Gastroesophageal sphincter (tissue), 4 donors: ENCODE measurements around the gene SLX9. TPM values are rescaled to one million over a fixed set of nuclear protein-coding genes. Genes with fewer than 3 reads are reported as not detected.
A peak's percentile ranks its signal among the peaks of the same experiment; 100 is the strongest.

Source experiments
- ATAC-seq: fragments of 150-250 bp; one replicate; pipeline ENCODE4 v1.9.1; 2016; ENCODE audit warnings: mild to moderate bottlenecking, moderate library complexity
- H3K27ac ChIP-seq, 4 donors: fragments of 200-600 bp; sonication (generic) in 3 of 4; 1 replicate in 3 of 4; 2 replicates in 1 of 4; pipeline ENCODE4 v1.5.1; 2016 to 2019
- H3K27me3 ChIP-seq: fragments of 200-600 bp; sonication (generic); one replicate; pipeline ENCODE4 v1.5.1; 2019
- H3K36me3 ChIP-seq, 2 donors: fragments of 200-600 bp; sonication (generic); one replicate each; pipeline ENCODE4 v1.5.1; 2019; ENCODE audit warnings: control low read depth in 1 of 2
- H3K4me1 ChIP-seq, 3 donors: fragments of 200-600 bp; sonication (generic); 1 replicate in 2 of 3; 2 replicates in 1 of 3; pipeline ENCODE4 v1.5.1; 2016 to 2019; ENCODE audit warnings: control low read depth in 2 of 3
- H3K4me3 ChIP-seq, 2 donors: fragments of 200-600 bp; sonication (generic); one replicate each; pipeline ENCODE4 v1.5.1; 2019; ENCODE audit warnings: mild to moderate bottlenecking in 1 of 2, moderate library complexity in 1 of 2
- H3K9me3 ChIP-seq, 3 donors: fragments of 200-600 bp; sonication (generic); one replicate each; pipeline ENCODE4 v1.5.1; 2017 to 2019; ENCODE audit warnings: control low read depth in 2 of 3
- EP300 ChIP-seq: sonication (generic); formaldehyde crosslinking; IDR thresholded peaks from one replicate; pipeline ENCODE4 v1.6.1; 2017; ENCODE audit warnings: antibody characterized with exemption, mild to moderate bottlenecking
- POLR2A ChIP-seq, 2 donors: fragments of 450-650 bp; IDR thresholded peaks; one replicate each; pipeline ENCODE4 v1.6.1; 2017; ENCODE audit warnings: antibody characterized with exemption in 2 of 2, mild to moderate bottlenecking in 2 of 2, moderate library complexity in 1 of 2
- POLR2AphosphoS5 ChIP-seq: sonication (generic); formaldehyde crosslinking; IDR thresholded peaks from one replicate; pipeline ENCODE4 v1.6.1; 2017; ENCODE audit warnings: antibody characterized with exemption
- WGBS, 2 donors: methylation state at CpG; one replicate each; pipeline ENCODE4 v1.1.5; 2018; ENCODE audit warnings: low coverage in 1 of 2; 5-methylcytosine and 5-hydroxymethylcytosine counted together
- total RNA-seq, 4 donors: library from RNA; depleted of rRNA; stranded (reverse); fragments of >200 nt; gene quantifications; one replicate each; pipeline ENCODE4 v1.1.0, GENCODE V29; 2016
- TF ChIP-seq, protein P1 (sequence below), 4 experiments: fragments of 200-600 bp in 2 of 4; fragments of 450-650 bp in 2 of 4; sonication (generic) in 1 of 4; IDR thresholded peaks; one replicate each; pipeline ENCODE4 v1.5.1; 2017 to 2019; ENCODE audit warnings: antibody characterized with exemption in 4 of 4, mild to moderate bottlenecking in 2 of 4, moderate library complexity in 2 of 4

SLX9 gene
- total RNA-seq, 4 donors from 2014 or later = 15.7 to 53.9 (median 36.4) TPM

DNA sequence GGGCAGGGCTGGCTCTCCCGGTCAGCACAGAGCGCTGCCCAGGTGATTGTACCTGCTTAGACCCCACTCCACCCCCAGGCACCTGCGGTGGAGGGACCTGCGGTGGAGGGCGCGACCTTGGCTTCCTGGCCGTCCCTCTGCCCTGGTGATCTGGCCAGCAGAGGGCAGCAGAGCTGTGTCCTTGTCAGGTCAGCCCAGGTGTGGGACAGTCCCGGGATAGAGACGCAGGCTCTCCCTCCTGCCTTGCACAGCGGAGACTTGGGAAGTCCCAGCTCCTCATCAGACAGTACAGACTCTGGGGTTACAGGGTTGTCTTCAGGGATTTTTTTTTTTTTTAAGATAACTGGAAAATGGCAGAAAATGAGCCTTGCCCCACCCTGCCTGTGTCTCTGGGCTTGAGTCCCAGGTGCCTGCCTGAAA is 10.0 kb downstream of the SLX9 start:
- Histone ChIP-seq H3K27me3 (no peaks in the 10 kb centered on the region), H3K4me3 (no peak overlapping the region), H3K9me3 (no peaks in the 10 kb centered on the region), H3K36me3 (peaks cover 0 to 39% of the 10 kb centered on the region in 2 donors), H3K4me1 (peaks cover 0 to 51% (median 18%) of the 10 kb centered on the region in 3 donors), H3K27ac (peak overlapping the region; percentile 7 to 75 (median 38))
- no peak for TF ChIP-seq EP300
- TF ChIP-seq, protein P1, sequence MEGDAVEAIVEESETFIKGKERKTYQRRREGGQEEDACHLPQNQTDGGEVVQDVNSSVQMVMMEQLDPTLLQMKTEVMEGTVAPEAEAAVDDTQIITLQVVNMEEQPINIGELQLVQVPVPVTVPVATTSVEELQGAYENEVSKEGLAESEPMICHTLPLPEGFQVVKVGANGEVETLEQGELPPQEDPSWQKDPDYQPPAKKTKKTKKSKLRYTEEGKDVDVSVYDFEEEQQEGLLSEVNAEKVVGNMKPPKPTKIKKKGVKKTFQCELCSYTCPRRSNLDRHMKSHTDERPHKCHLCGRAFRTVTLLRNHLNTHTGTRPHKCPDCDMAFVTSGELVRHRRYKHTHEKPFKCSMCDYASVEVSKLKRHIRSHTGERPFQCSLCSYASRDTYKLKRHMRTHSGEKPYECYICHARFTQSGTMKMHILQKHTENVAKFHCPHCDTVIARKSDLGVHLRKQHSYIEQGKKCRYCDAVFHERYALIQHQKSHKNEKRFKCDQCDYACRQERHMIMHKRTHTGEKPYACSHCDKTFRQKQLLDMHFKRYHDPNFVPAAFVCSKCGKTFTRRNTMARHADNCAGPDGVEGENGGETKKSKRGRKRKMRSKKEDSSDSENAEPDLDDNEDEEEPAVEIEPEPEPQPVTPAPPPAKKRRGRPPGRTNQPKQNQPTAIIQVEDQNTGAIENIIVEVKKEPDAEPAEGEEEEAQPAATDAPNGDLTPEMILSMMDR (IDR thresholded peaks at IDR 0.05) = peak in 3 of 4 experiments; percentile 96 to 98 (median 97)
- ATAC-seq = peak; percentile 80
- 0% methylated on average over 1 to 5 of the region's 10 CpGs for WGBS, 2 donors

DNA sequence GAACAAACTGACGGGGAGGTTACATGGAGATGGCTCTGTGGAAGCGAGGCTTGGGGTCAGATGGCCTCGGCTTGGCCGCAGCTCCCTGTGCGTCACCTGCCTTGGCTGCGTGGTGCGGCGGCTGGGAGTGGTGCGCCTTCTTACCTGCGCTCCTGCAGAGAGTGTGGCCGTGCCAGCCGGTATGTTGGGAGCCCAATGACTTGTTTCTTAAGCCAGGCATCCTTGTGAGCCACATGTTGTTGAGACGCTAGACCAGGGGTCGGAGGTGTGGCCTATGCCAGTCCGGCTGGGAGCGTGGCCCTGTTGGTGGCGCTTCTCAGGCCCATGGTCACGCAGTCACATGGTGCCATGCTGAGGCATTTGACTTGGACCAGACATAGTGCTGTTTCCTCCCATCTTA is 10.5 kb downstream of the SLX9 start:
- H3K9me3 ChIP-seq = no peaks in the 10 kb centered on the region
- H3K27me3 ChIP-seq = no peaks in the 10 kb centered on the region
- TF ChIP-seq EP300 = no peak
- peak; percentile 3 for TF ChIP-seq POLR2AphosphoS5
- TF ChIP-seq, protein P1 (IDR thresholded peaks at IDR 0.05) = no peak
- no peak for TF ChIP-seq POLR2A (IDR thresholded peaks at IDR 0.05)
- H3K4me1 ChIP-seq = peaks cover 0 to 51% (median 18%) of the 10 kb centered on the region in 3 donors
- 20% methylated on average over 1 of the region's 18 CpGs; no CpG with 5 or more reads in 1 of the 2 donors for WGBS, 2 donors
- peak; percentile 13 for ATAC-seq
- H3K4me3 ChIP-seq = no peak overlapping the region
- peak overlapping the region; percentile 7 to 75 (median 61) for H3K27ac ChIP-seq
- peaks cover 0 to 33% of the 10 kb centered on the region in 2 donors for H3K36me3 ChIP-seq

DNA sequence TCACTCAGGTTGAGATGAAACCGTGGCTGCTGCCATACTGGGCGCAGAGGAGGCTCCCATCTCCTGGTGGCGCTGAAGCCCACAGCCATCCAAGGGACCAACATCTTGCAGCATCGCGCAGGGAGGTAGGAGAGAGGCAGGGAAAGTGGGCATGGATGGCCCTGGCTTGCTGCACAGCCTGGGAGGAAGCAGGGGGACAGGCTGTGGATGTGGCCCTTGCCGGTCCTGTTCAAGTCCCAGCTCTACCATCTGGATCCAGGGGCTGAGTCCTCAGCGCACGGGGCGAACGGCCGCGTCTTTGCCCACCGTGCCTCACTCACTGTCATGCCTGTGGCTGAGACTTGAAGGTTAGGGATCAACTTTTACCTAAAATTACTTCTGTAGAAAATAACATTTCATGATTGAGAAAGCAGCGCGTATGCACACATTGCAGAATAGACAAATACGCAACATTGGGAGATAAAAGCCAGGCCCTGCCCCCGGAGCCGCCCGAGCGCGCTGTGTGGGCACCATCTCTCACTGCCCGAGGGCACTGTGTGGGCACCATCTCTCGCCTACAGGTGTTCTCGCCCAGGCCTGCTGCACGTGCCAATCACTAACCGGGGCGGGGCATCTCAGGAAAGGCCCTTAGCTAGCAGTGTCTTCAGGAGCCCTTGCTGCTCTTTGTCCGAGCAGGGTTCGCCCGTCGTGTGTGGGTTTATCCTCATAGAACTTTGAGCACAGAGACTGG is 11.5 kb downstream of the SLX9 start:
- 93% methylated on average over 13 of the region's 31 CpGs; no CpG with 5 or more reads in 1 of the 2 donors for WGBS, 2 donors
- no peak for ATAC-seq
- Histone ChIP-seq H3K36me3 (peaks cover 0 to 29% of the 10 kb centered on the region in 2 donors), H3K4me3 (no peak overlapping the region), H3K9me3 (no peaks in the 10 kb centered on the region), H3K27ac (peak overlapping the region in 3 of 4 donors; percentile 31 to 85 (median 81)), H3K4me1 (peaks cover 0 to 51% (median 18%) of the 10 kb centered on the region in 3 donors), H3K27me3 (no peaks in the 10 kb centered on the region)
- TF ChIP-seq EP300 (no peak), POLR2A (IDR thresholded peaks at IDR 0.05) (no peak), POLR2AphosphoS5 (no peak)
- TF ChIP-seq, protein P1 (IDR thresholded peaks at IDR 0.05) = no peak

DNA sequence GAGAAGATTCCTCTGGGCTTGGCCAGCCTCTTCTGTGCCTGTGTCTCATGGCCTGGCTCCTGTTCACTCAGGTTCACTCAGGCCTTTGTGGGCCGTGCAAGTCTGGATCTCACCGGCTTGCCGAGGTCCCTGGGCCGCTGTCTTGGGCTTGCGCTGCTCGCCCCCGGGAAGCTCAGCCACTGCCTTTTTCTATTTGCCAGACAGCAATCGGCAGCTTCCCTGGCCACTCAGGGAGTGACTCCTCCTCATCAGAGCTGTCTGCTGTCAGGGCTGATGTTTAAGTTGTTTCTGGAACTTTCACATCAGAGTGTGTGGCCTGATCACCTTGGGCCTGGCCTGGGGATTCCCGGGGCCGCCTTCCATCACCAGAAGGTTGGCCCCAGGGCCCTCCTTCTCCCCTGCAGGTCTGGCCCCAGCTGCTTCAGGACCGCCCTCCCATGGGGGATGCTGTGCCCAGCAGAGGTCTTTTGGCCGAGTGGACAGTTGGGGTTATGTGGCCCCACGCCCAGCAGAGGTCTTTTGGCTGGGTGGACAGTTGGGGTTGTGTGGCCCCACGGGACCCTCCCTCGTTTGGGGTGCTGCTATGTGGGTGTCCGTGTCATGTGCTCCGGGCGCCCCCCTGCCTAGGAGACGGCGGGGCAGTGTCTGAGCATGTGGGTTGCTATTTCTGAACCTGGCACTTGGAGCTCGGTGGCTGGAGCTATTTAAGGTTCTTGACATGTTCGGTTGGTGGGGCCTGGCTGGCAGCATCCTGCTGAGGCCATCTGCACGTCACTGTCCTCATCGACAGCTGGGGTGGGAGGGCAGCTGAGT is 12.5 kb downstream of the SLX9 start:
- no peaks in the 10 kb centered on the region for H3K9me3 ChIP-seq
- ATAC-seq = peak; percentile 21
- H3K27me3 ChIP-seq = no peaks in the 10 kb centered on the region
- H3K4me3 ChIP-seq = no peak overlapping the region
- H3K36me3 ChIP-seq = peaks cover 0 to 29% of the 10 kb centered on the region in 2 donors
- H3K4me1 ChIP-seq = peaks cover 0 to 55% (median 18%) of the 10 kb centered on the region in 3 donors
- TF ChIP-seq, protein P1 (IDR thresholded peaks at IDR 0.05) = no peak
- TF ChIP-seq POLR2AphosphoS5 = no peak
- no peak for TF ChIP-seq POLR2A (IDR thresholded peaks at IDR 0.05)
- TF ChIP-seq EP300 = no peak
- peak overlapping the region; percentile 51 to 85 (median 80) for H3K27ac ChIP-seq
- WGBS, 2 donors = 67 to 100% methylated on average over 1 to 5 of the region's 24 CpGs
